Left ventricle myocardium inferior (tissue), 1 donor: ENCODE measurements around the gene OR13A1. TPM values are rescaled to one million over a fixed set of nuclear protein-coding genes. Genes with fewer than 3 reads are reported as not detected.
"Not testable (repeated sequence)": the region's sequence is repeated elsewhere in the genome, so short reads cannot be mapped to it uniquely, and the experiment has no call there.

ENCODE experiments used
- DNase-seq: peaks from one replicate; pipeline ENCODE4 v3.0.0-alpha.2; 2020
- H3K27ac ChIP-seq: fragments of 200-600 bp; replicated peaks from 2 replicates; pipeline ENCODE4 v1.8.0; 2021
- H3K27me3 ChIP-seq: fragments of 200-600 bp; 2 replicates; pipeline ENCODE4 v1.8.0; 2021; ENCODE audit warnings: low read depth
- H3K36me3 ChIP-seq: fragments of 200-600 bp; 2 replicates; pipeline ENCODE4 v1.8.0; 2021
- H3K4me1 ChIP-seq: fragments of 200-600 bp; 2 replicates; pipeline ENCODE4 v1.8.0; 2021
- H3K4me3 ChIP-seq: fragments of 200-600 bp; 2 replicates; pipeline ENCODE4 v1.8.0; 2021; ENCODE audit warnings: mild to moderate bottlenecking, moderate library complexity
- H3K9me3 ChIP-seq: fragments of 200-600 bp; replicated peaks from 2 replicates; pipeline ENCODE4 v1.8.0; 2021
- intact Hi-C: fragments of 100-400 bp; cut with micrococcal nuclease; formaldehyde crosslinking; loops from one replicate; pipeline ENCODE4 v1.11.0; 2022
- total RNA-seq: library from RNA; stranded (reverse); fragmentation: NEBNext Ultra II Directional; extraction: Animal tissue kit (Norgen Biotek cat#: 25700); gene quantifications from one replicate; pipeline ENCODE4 v1.2.1, GENCODE V29; 2021
- TF ChIP-seq, protein P1 (sequence below): fragments of 200-600 bp; IDR thresholded peaks from 2 replicates; pipeline ENCODE4 v1.8.0; 2021; ENCODE audit warnings: antibody characterized with exemption, mild to moderate bottlenecking, borderline replicate concordance
- donor health status: DM: no; HTN: yes; CAD: no; lungs with severe emphysema.

OR13A1 gene
- total RNA-seq, 1 donor from 2014 or later: not detected

- Histone ChIP-seq H3K27me3 (peaks cover 12% of the 10 kb centered on the region), H3K27ac (peak overlapping the region; percentile 34), H3K9me3 (no peaks in the 10 kb centered on the region), H3K36me3 (no peaks in the 10 kb centered on the region), H3K4me3 (no peak overlapping the region), H3K4me1 (peaks cover 14% of the 10 kb centered on the region)
- no peak for DNase-seq
- intact Hi-C loops: no loop called here
- TF ChIP-seq, protein P1, sequence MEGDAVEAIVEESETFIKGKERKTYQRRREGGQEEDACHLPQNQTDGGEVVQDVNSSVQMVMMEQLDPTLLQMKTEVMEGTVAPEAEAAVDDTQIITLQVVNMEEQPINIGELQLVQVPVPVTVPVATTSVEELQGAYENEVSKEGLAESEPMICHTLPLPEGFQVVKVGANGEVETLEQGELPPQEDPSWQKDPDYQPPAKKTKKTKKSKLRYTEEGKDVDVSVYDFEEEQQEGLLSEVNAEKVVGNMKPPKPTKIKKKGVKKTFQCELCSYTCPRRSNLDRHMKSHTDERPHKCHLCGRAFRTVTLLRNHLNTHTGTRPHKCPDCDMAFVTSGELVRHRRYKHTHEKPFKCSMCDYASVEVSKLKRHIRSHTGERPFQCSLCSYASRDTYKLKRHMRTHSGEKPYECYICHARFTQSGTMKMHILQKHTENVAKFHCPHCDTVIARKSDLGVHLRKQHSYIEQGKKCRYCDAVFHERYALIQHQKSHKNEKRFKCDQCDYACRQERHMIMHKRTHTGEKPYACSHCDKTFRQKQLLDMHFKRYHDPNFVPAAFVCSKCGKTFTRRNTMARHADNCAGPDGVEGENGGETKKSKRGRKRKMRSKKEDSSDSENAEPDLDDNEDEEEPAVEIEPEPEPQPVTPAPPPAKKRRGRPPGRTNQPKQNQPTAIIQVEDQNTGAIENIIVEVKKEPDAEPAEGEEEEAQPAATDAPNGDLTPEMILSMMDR: no peak
Observed at GRCh38 chr10:45280113-45280760, 35.2 kb downstream of the OR13A1 start.

- peaks cover 14% of the 10 kb centered on the region for H3K4me1 ChIP-seq
- H3K27me3 ChIP-seq: peaks cover 9% of the 10 kb centered on the region
- H3K36me3 ChIP-seq: no peaks in the 10 kb centered on the region
- intact Hi-C loops: no loop called here
- H3K4me3 ChIP-seq: no peak overlapping the region
- H3K27ac ChIP-seq: peak overlapping the region; percentile 34
- TF ChIP-seq, protein P1: no peak
- no peak for DNase-seq
- H3K9me3 ChIP-seq: no peaks in the 10 kb centered on the region
Observed at GRCh38 chr10:45279682-45280081, 35.7 kb downstream of the OR13A1 start.

GRCh38 chr10:45278860-45279498 lies 36.4 kb downstream of the OR13A1 start:
- Histone ChIP-seq H3K27ac (peak overlapping the region; percentile 34), H3K27me3 (peaks cover 4% of the 10 kb centered on the region), H3K4me3 (no peak overlapping the region), H3K36me3 (no peaks in the 10 kb centered on the region), H3K9me3 (no peaks in the 10 kb centered on the region), H3K4me1 (peaks cover 14% of the 10 kb centered on the region)
- intact Hi-C loops: no loop called here
- no peak for DNase-seq
- TF ChIP-seq, protein P1: no peak

DNA sequence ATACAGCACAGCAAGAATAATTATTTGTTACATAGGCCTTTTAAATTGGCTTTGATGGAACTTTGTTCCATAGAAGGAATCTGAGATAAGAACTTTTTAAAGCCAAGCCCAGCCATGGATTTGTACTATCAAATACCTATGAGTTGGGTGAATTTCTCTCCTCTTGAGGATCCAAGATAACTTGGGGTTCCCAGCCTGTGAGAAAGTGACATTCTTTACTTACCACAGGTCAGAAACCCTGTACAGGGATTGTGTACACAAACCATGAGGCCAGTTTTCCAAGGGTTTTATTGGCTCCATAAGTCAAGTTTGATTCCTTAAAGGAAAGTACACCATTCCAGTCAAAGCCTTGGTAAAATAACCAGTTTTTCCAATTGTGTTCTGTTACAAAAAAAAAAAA lies 39.3 kb downstream of the OR13A1 start:
- H3K9me3 ChIP-seq, H3K36me3 ChIP-seq, DNase-seq, H3K27me3 ChIP-seq, H3K27ac ChIP-seq, intact Hi-C loops, H3K4me3 ChIP-seq: not testable (repeated sequence)
- peaks cover 14% of the 10 kb centered on the region for H3K4me1 ChIP-seq

- peaks cover 4% of the 10 kb centered on the region for H3K4me1 ChIP-seq
- intact Hi-C loops: no loop called here
- TF ChIP-seq, protein P1: no peak
- no peak overlapping the region for H3K4me3 ChIP-seq
- peaks cover 13% of the 10 kb centered on the region for H3K9me3 ChIP-seq
- H3K27ac ChIP-seq: no peak overlapping the region
- no peaks in the 10 kb centered on the region for H3K36me3 ChIP-seq
- no peaks in the 10 kb centered on the region for H3K27me3 ChIP-seq
- DNase-seq: no peak
Observed at GRCh38 chr10:45274364-45274763, 41.0 kb downstream of the OR13A1 start.

- intact Hi-C loops, H3K36me3 ChIP-seq, H3K27ac ChIP-seq, H3K4me3 ChIP-seq, H3K4me1 ChIP-seq, DNase-seq: not testable (repeated sequence)
- Histone ChIP-seq H3K27me3 (peaks cover 35% of the 10 kb centered on the region), H3K9me3 (peaks cover 37% of the 10 kb centered on the region)
Observed at GRCh38 chr10:45267777-45268176, 47.6 kb downstream of the OR13A1 start.
